ENCODE measurements around the gene CKM. TPM values are rescaled to one million over a fixed set of nuclear protein-coding genes. Genes with fewer than 3 reads are reported as not detected.
"Not testable (repeated sequence)": the region's sequence is repeated elsewhere in the genome, so short reads cannot be mapped to it uniquely, and the experiment has no call there.

CKM gene
- polyA plus RNA-seq, 4 donors = 0.26 to 0.60 (median 0.41) TPM

GRCh38 chr19:45322311-45322710 is 364 bp downstream of the CKM start:
- DNase-seq (ENCODE audit: low read depth in 4 of 4, low spot score in 3 of 4) = no peak

- no peak for DNase-seq (ENCODE audit: low read depth in 4 of 4, low spot score in 3 of 4)
These were observed 827 bp downstream of the CKM start for GRCh38 chr19:45321848-45322247.

GRCh38 chr19:45320997-45321775 is 1.5 kb downstream of the CKM start:
- DNase-seq (ENCODE audit: low read depth in 4 of 4, low spot score in 3 of 4) = no peak

GRCh38 chr19:45315304-45315703 is 7.4 kb downstream of the CKM start:
- no peak for DNase-seq (ENCODE audit: low read depth in 4 of 4, low spot score in 3 of 4)

GRCh38 chr19:45314708-45315245 is 7.9 kb downstream of the CKM start:
- no peak for DNase-seq (ENCODE audit: low read depth in 4 of 4, low spot score in 3 of 4)

GRCh38 chr19:45312285-45312684 is 10.4 kb downstream of the CKM start:
- not testable (repeated sequence) for DNase-seq (ENCODE audit: low read depth in 4 of 4, low spot score in 3 of 4)

GRCh38 chr19:45311621-45312020 is 11.1 kb downstream of the CKM start:
- no peak for DNase-seq (ENCODE audit: low read depth in 4 of 4, low spot score in 3 of 4)

- not testable (repeated sequence) for DNase-seq (ENCODE audit: low read depth in 4 of 4, low spot score in 3 of 4)
These were observed 13.4 kb downstream of the CKM start for GRCh38 chr19:45309322-45309721.

- no peak for DNase-seq (ENCODE audit: low read depth in 4 of 4, low spot score in 3 of 4)
These were observed 15.3 kb downstream of the CKM start for GRCh38 chr19:45307361-45307760.

- peak in 1 of 4 donors; percentile 21 for DNase-seq (ENCODE audit: low read depth in 4 of 4, low spot score in 3 of 4)
These were observed 16.1 kb downstream of the CKM start for GRCh38 chr19:45306518-45307027.

- DNase-seq (ENCODE audit: low read depth in 4 of 4, low spot score in 3 of 4) = no peak
These were observed 16.6 kb downstream of the CKM start for GRCh38 chr19:45306040-45306439.

GRCh38 chr19:45305421-45305820 is 17.3 kb downstream of the CKM start:
- DNase-seq (ENCODE audit: low read depth in 4 of 4, low spot score in 3 of 4) = no peak

- DNase-seq (ENCODE audit: low read depth in 4 of 4, low spot score in 3 of 4) = no peak
These were observed 17.7 kb downstream of the CKM start for GRCh38 chr19:45305007-45305406.

- no peak for DNase-seq (ENCODE audit: low read depth in 4 of 4, low spot score in 3 of 4)
These were observed 18.3 kb downstream of the CKM start for GRCh38 chr19:45304141-45304926.

GRCh38 chr19:45303269-45304060 is 19.2 kb downstream of the CKM start:
- no peak for DNase-seq (ENCODE audit: low read depth in 4 of 4, low spot score in 3 of 4)

GRCh38 chr19:45302416-45302815 is 20.3 kb downstream of the CKM start:
- DNase-seq (ENCODE audit: low read depth in 4 of 4, low spot score in 3 of 4) = no peak

- no peak for DNase-seq (ENCODE audit: low read depth in 4 of 4, low spot score in 3 of 4)
These were observed 23.0 kb downstream of the CKM start for GRCh38 chr19:45299719-45300118.

- DNase-seq (ENCODE audit: low read depth in 4 of 4, low spot score in 3 of 4) = no peak
These were observed 24.4 kb downstream of the CKM start for GRCh38 chr19:45298264-45298663.

GRCh38 chr19:45297674-45298073 is 25.0 kb downstream of the CKM start:
- no peak for DNase-seq (ENCODE audit: low read depth in 4 of 4, low spot score in 3 of 4)

GRCh38 chr19:45296355-45296754 is 26.3 kb downstream of the CKM start:
- no peak for DNase-seq (ENCODE audit: low read depth in 4 of 4, low spot score in 3 of 4)

- no peak for DNase-seq (ENCODE audit: low read depth in 4 of 4, low spot score in 3 of 4)
These were observed 26.8 kb downstream of the CKM start for GRCh38 chr19:45295873-45296272.

Data from left renal pelvis (tissue), 4 donors.